Coronary artery (tissue), 2 donors: ENCODE measurements around the gene FBLN2.

Source experiments
- DNase-seq: peaks from one replicate; pipeline ENCODE4 v3.0.0-alpha.2; 2017; ENCODE audit warnings: low spot score
- H3K27ac ChIP-seq, 2 donors: fragments of 200-600 bp; sonication (generic); one replicate each; pipeline ENCODE4 v1.5.1; 2016 to 2019
- H3K4me3 ChIP-seq: fragments of 200-600 bp; sonication (generic); 2 replicates; pipeline ENCODE4 v1.5.1; 2016; ENCODE audit warnings: mild to moderate bottlenecking, moderate library complexity
- CTCF ChIP-seq: fragments of 200-600 bp; sonication (generic); IDR thresholded peaks from one replicate; pipeline ENCODE4 v1.5.1; 2019; ENCODE audit warnings: antibody characterized with exemption

The FBLN2 gene

GRCh38 chr3:13683772-13684171 is 134.8 kb downstream of the FBLN2 start:
- TF ChIP-seq CTCF = no peak
- no peak overlapping the region for H3K27ac ChIP-seq
- DNase-seq = no peak
- no peak overlapping the region for H3K4me3 ChIP-seq

- no peak for DNase-seq
- H3K27ac ChIP-seq = no peak overlapping the region
- H3K4me3 ChIP-seq = no peak overlapping the region
- TF ChIP-seq CTCF = no peak
These were observed 135.4 kb downstream of the FBLN2 start for GRCh38 chr3:13684350-13684749.

GRCh38 chr3:13684854-13685253 is 135.9 kb downstream of the FBLN2 start:
- no peak for TF ChIP-seq CTCF
- Histone ChIP-seq H3K4me3 (no peak overlapping the region), H3K27ac (no peak overlapping the region)
- no peak for DNase-seq

GRCh38 chr3:13685721-13686120 is 136.8 kb downstream of the FBLN2 start:
- no peak overlapping the region for H3K27ac ChIP-seq
- no peak overlapping the region for H3K4me3 ChIP-seq
- no peak for DNase-seq
- no peak for TF ChIP-seq CTCF

- no peak for TF ChIP-seq CTCF
- Histone ChIP-seq H3K4me3 (no peak overlapping the region), H3K27ac (no peak overlapping the region)
- DNase-seq = no peak
These were observed 137.6 kb downstream of the FBLN2 start for GRCh38 chr3:13686367-13687160.

GRCh38 chr3:13687517-13687943 is 138.6 kb downstream of the FBLN2 start:
- DNase-seq = no peak
- TF ChIP-seq CTCF = no peak
- no peak overlapping the region for H3K27ac ChIP-seq
- H3K4me3 ChIP-seq = no peak overlapping the region
